ENCODE data around the gene TMEM132D. TPM values are rescaled to one million over a fixed set of nuclear protein-coding genes. Genes with fewer than 3 reads are reported as not detected.

TMEM132D gene
- total and polyA plus RNA-seq, 2 of the 8 experiments (the other 6 are each of a cell fraction or from before 2014, with no cell fraction given): 3.5 to 10.1 TPM

DNA sequence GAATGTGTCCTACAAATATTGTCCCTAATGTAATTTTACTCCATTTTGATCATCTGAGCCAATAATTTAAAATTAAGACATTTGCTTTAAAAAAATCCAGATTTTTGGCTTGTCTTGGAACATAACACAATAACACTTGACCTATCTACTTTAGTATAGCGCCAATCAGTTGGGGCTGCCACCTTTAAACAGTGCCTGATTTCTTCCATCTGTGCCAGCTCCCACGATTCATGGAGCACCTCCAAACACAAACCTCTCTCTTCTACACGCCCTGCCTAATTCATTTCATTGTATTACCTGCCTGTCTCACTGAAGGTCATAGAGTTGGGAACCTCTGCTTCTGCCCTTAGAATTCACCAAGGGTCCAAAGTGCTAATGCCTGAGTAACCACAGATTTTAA is 352.4 kb downstream of the TMEM132D start:
- Histone ChIP-seq H3K36me3 (ENCODE audit: control insufficient read depth in 2 of 4, insufficient read depth in 4 of 4, low read length in 3 of 4) (no peaks in the 10 kb centered on the region), H2AK5ac (ENCODE audit: low read depth, low read length) (no peak overlapping the region), H3K23ac (ENCODE audit: insufficient read length) (no peak overlapping the region), H3K23me2 (ENCODE audit: low read depth, low read length) (no peaks in the 10 kb centered on the region; the same call in 1 of the 2 replicates), H3K9ac (replicated peaks in 1 of 4; ENCODE audit: extremely low read depth in 1 of 4, low read depth in 3 of 4, low read length in 3 of 4) (no peak overlapping the region), H3K18ac (ENCODE audit: extremely low read depth, low read length) (no peak overlapping the region), H3K14ac (ENCODE audit: insufficient read length) (no peak overlapping the region), H3K4me3 (ENCODE audit: extremely low read depth in 1 of 4, insufficient read depth in 2 of 4, low read depth in 3 of 4, low read length in 4 of 4) (no peak overlapping the region), H2BK12ac (ENCODE audit: low read depth, low read length) (no peak overlapping the region), H3K4me2 (ENCODE audit: insufficient read depth in 1 of 2, low read depth in 2 of 2, low read length in 2 of 2) (no peak overlapping the region), H3K79me1 (ENCODE audit: low read depth, low read length) (no peaks in the 10 kb centered on the region), H4K91ac (replicated peaks; ENCODE audit: insufficient read length, low read length) (no peak overlapping the region), H2BK5ac (ENCODE audit: low read depth, low read length) (no peak overlapping the region), H3K4me1 (replicated peaks in 1 of 4; ENCODE audit: control insufficient read depth in 3 of 4, insufficient read depth in 4 of 4, low read length in 3 of 4) (no peaks in the 10 kb centered on the region; a peak in 1 of 7 replicates), H3K27ac (ENCODE audit: low read depth, low read length) (no peak overlapping the region), H3K79me2 (ENCODE audit: control insufficient read depth in 1 of 2, insufficient read depth in 2 of 2, low read length in 2 of 2) (no peaks in the 10 kb centered on the region), H2BK20ac (ENCODE audit: low read length) (no peak overlapping the region), H2AFZ (ENCODE audit: low read length) (no peak overlapping the region), H3K4ac (replicated peaks; ENCODE audit: insufficient read length, low read depth, low read length) (no peak overlapping the region), H2BK15ac (ENCODE audit: low read length) (no peak overlapping the region), H3K9me3 (ENCODE audit: insufficient read depth in 2 of 2, low read depth in 1 of 2, low read length in 1 of 2) (no peaks in the 10 kb centered on the region), H4K8ac (ENCODE audit: extremely low read depth, insufficient read depth, low read length) (no peak overlapping the region), H2BK120ac (replicated peaks; ENCODE audit: low read depth, low read length) (no peak overlapping the region), H3K27me3 (replicated peaks in 1 of 4; ENCODE audit: control insufficient read depth in 3 of 4, extremely low read depth in 1 of 4, insufficient read depth in 3 of 4, low read length in 3 of 4) (no peaks in the 10 kb centered on the region), H3K56ac (replicated peaks; ENCODE audit: insufficient read length, low read depth, low read length) (no peak overlapping the region), H4K5ac (ENCODE audit: insufficient read length, low read depth, low read length) (no peak overlapping the region), H4K20me1 (replicated peaks in 1 of 2; ENCODE audit: control insufficient read depth in 1 of 2, insufficient read depth in 2 of 2, low read length in 2 of 2) (no peaks in the 10 kb centered on the region)
- DNase-seq (ENCODE audit: low read depth in 1 of 2, low spot score in 2 of 2) (no peak), FAIRE-seq (no peak)
- CTCF ChIA-PET (ENCODE audit: partially characterized antibody): no interaction called here
- POLR2A ChIA-PET (ENCODE audit: partially characterized antibody): no interaction called here
- WGBS, 2 experiments (ENCODE audit: extremely low coverage in 1 of 2, insufficient coverage in 1 of 2, insufficient read length in 1 of 2, insufficient replicate concordance in 2 of 2, low coverage in 1 of 2, low lambda C conversion rate in 2 of 2, missing lambda C conversion rate in 1 of 2): 90% methylated on average over 3 of the region's 3 CpGs; no CpG with 5 or more reads in 1 of the 2 experiments
- no peak for TF ChIP-seq CBX5 (IDR thresholded peaks at IDR 0.05; ENCODE audit: low read depth, low read length)
- TF ChIP-seq SP2 (IDR thresholded peaks at IDR 0.05; ENCODE audit: low read length): no peak
- TF ChIP-seq GTF2F1 (IDR thresholded peaks at IDR 0.05; ENCODE audit: borderline replicate concordance, low read depth, low read length): no peak

All from H1 (cell line).